NCI-H2107 treated with DMSO at 0.1 percent for 48 hours (cell line): ENCODE data around the gene LOXL3.

ENCODE experiments used
- DNase-seq: peaks from one replicate; lab custom pipeline; 2025; ENCODE audit not compliant: unreplicated experiment; lab: John Stamatoyannopoulos, UW

The LOXL3 gene

GRCh38 chr2:74551942-74552913 lies 1.5 kb downstream of the LOXL3 start:
- no peak for DNase-seq

- no peak for DNase-seq
These were observed 2.2 kb downstream of the LOXL3 start for GRCh38 chr2:74551530-74551929.

- no peak for DNase-seq
These were observed 3.5 kb downstream of the LOXL3 start for GRCh38 chr2:74550231-74550630.

DNA sequence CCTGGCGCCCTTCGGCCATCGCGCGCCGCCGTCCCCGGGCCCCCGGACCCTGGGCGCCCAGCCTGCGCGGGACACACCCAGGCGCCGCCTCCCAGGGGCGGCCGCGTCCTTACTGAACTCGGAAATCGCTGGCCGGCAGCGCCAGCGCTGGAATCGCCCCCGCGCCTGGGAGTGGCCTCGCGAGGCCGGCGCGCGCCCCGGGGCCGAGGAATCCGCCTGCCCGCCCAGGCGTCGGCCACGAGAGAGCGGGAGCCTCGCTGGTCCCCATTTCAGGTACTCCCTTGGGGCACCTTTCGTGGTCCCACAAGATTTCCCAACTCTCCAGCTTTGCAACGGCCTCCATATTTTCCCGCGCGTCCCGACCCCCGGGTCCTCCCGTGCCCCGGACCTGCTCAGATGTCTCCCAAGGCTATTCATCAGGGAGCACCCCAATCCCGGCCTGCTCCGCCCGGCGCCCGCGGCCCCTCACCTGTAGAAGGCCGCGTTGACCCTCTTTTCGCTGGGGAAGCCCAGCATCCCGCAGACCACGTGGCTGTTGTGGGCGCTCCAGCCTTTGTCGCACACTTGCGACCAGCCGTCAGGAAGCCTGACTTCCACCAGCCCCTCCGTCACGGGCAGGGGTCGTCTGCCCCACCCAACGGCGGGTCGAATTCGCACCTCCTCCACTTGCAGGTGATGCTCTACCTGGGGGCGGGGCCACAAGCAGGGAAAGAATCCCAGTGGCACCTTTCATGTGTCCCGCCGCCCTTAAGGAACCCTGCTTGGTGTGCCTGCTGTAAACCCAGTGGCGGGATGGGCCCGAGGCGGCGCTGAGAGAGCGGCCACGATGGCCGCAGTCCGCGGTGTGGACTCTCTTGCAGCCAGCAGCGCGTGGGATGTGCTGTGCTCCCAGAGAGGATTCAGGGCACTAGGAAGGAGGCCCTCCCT lies 4.6 kb downstream of the LOXL3 start:
- DNase-seq, result peak; percentile 6

DNA sequence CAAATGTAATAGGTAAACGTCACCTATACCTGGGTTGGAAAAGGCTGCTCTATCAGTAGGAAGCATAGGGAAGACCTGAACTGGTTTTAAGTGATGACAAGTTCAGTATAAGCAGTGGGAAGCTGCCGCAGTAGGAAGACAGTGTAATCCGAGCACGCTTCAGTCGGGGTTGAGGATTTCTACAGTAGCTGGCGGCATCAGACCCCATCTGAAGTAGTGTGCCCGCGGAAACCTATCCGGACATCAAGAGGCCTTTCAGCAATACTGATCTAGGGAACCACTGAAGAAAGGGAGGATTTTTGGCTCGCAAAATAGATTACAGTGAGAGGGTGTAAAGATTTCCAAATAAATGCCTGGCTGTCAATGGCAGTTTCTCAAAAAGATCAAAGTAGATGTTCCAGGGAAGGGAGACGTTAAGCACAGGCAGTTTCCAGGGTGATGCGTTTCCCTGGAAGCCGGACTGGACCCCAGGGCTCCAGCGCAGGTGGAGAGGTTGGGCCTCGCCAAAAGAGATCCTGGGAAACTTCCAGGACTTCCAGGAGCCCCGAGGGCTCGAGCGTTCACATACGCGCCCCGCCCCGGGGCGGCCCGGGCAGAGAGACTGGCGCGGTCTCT lies 5.3 kb downstream of the LOXL3 start:
- DNase-seq, result peak; percentile 51

DNA sequence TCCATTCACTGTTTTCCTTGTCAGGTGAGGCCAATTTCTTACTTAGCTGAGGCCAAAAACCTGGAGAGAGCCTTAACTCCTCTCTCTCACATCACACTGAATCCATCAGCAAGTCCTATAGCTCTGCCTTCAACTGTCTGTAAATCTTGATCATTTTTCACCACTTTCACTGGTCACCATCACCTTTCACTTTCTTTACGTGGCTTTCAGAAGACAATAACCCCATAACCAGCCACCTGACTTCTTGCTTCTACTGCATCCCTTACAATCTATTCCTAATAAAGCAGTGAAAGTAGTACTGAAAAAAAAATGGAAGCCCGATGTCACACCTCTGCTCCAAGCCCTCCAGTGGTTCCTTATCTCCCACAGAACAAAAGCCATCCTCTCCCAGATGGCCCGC lies 7.7 kb downstream of the LOXL3 start:
- no peak for DNase-seq

DNA sequence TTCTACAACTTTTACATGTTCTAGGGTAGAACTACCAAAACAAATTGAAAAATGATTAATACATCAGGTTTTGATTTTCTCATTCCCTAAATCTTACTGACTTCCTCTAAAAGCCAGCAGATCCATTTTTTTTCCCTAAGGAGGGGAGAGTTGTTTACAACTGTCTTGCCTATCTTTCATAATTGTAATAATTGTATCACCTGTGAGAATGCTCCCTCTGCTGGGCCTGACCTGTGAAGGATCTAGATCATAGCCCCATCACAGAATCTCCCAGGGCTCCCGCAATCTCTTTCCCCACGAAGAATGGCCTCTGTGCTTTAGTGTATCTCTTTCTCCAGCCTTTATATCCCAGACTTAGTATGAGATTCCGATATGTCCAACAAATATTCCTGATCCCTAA lies 9.1 kb downstream of the LOXL3 start:
- peak; percentile 1 for DNase-seq

DNA sequence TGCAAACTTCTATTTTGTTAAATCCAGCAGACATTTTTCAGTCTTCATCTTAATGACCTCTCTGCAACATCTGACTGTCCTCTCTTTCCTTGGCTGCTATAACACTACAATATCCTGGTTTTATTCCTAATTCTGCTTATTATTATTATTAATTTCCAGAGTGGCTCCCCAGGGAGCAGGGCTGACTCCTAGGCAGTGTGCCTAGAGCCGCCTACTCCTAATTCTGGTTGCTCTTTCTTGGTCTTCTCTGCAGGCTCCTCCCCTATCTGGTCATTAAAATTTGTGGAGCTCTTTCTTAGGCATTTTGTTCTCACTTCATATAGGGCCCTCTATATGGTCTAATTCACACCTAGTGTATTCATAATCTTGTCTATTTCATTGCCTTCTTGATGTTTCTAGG lies 10.8 kb downstream of the LOXL3 start:
- no peak for DNase-seq

- no peak for DNase-seq
These were observed 13.5 kb downstream of the LOXL3 start for GRCh38 chr2:74540291-74540690.

- DNase-seq, result no peak
These were observed 14.8 kb downstream of the LOXL3 start for GRCh38 chr2:74538881-74539339.

GRCh38 chr2:74537140-74537539 lies 16.6 kb downstream of the LOXL3 start:
- DNase-seq, result no peak

DNA sequence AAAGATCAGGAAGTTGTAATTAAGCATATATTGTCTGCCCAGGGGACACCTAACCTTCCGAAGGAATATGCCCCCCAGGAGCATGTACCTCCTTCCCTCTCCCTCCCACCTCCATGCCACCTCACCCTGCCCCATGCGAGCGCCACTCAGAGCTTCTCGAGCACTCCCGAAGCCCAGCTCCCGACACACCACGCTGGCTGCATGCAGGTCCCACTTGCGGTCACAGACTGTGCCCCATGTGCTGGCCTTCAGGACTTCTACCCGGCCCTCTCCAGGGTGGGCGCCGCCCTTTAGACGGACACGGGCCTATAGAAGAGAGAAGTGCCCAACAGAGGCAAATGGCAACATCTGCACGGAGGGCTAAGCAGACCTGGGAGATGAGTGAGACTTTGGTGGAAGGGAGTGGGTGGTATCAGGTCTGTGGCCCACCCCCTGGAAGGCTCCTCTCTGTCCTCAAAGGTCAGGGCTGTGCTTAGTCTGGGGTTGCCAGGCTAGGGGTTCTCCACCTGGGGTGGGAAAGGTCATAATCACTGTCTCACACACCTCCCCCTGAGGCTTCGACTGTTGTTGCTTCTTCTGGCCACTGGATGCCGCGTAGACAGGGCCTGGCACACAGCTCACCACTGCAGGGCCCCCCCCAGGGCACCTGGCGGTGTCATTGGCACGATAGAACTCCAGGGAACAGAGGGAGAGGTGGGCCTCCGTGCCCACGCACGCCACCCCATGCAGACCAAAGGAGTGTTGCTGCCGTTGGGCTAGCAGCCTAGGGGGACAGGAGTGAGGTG lies 17.4 kb downstream of the LOXL3 start:
- no peak for DNase-seq

DNA sequence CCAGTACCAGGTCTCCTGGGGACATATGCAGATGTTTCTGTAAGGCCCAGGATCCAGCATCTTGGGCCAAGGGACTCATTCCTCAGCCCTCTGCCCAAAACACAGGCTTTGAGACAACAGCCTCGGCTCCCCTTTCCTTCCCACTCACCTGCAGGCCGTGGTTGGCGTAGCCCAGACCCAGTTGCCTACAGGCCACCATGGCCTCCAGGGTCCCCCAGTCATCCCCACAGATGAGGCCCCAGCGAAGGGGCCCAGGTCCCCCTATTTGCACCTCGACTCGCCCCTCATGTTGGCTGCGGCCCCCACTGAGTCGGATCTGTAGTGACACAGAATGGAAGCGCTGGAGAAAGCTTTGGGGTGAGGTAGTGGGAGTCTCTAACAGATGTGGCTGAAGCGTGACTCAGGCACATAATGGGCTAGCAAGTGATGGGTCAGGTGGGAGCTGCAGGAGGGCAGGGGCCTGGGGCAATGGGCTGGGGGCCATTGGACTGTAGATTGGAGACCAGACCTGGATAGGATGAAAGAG lies 18.2 kb downstream of the LOXL3 start:
- no peak for DNase-seq

- DNase-seq, result no peak
These were observed 19.3 kb downstream of the LOXL3 start for GRCh38 chr2:74534411-74534810.

DNA sequence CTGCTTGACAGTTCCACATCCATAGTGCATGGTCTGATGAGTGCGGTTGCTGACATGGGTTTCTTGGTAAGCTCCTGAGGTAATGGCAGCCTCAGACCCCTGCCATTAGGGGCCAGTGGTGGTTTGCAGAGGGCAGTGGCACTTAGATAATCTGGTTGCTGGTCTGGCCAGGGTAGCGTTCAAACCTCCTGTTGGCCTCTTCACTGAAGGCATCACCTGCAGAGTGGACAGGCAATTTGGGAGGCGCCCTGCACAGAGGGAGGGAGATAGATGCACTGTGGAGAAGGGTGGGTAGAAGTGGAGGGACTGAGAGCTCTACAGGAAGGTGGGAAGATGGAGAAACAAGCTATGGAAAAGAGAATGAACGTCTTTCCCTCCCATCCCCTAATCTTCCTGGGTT lies 20.3 kb downstream of the LOXL3 start:
- DNase-seq, result no peak

DNA sequence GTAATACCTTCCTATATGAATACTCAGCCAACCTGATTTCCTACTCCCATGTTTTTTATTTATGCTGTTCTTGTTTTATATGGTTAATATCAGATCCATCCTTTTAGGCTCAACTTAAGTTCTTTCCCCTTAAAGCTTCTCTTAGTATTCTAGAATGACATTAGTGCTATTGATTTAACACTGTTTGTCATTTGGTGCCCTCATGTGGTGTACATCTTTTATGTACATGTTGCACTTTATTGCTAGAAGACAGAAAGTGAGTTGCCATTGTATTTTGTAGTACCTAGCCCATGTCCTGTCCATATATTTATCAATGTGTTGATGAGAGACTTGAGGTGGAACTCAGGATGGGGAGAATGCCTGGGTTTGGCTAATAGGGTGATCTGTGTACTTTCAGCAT lies 21.5 kb downstream of the LOXL3 start:
- DNase-seq, result peak; percentile 29

DNA sequence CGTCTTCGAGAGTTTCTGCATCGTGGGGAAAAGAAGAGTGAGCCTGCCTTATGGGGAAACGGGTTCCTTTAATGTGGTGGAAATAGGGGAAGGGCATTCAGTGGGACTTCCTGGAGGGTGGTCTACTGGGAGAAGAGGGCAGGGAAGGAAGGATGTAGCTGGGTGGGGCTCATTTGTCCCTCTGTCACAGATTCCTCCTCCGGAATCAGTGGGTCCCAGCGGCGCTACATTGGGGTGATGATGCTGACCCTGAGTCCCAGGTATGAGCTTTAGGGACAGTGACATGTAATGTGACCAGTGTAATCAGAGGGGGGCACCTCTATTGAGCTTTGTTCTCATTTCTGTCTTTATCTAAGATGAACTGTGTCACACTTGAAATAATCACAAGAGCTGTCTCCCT lies 22.1 kb downstream of the LOXL3 start:
- DNase-seq, result no peak

DNA sequence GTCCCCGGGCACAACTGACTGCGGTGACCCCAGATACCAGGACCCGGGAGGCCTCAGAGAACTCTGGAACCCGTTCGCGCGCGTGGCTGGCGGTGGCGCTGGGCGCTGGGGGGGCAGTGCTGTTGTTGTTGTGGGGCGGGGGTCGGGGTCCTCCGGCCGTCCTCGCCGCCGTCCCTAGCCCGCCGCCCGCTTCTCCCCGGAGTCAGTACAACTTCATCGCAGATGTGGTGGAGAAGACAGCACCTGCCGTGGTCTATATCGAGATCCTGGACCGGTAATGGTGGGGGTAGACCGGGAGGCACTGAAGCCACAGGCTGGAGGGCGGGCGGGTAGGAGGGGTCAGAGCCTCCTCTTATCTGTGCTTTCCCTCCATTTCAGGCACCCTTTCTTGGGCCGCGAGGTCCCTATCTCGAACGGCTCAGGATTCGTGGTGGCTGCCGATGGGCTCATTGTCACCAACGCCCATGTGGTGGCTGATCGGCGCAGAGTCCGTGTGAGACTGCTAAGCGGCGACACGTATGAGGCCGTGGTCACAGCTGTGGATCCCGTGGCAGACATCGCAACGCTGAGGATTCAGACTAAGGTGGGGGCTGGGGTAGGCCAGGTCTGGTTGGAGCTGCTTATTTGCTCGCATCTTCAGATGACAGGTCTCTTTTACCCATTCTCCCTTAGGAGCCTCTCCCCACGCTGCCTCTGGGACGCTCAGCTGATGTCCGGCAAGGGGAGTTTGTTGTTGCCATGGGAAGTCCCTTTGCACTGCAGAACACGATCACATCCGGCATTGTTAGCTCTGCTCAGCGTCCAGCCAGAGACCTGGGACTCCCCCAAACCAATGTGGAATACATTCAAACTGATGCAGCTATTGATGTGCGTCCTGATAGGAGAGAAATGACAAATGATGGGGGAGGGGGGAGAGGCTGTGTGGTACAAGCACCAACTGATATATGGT lies 23.2 kb downstream of the LOXL3 start:
- no peak for DNase-seq
